ENCODE results near the gene ZNF143. TPM values are rescaled to one million over a fixed set of nuclear protein-coding genes. Genes with fewer than 3 reads are reported as not detected.

Gene ZNF143
- total and polyA plus RNA-seq, 2 of the 4 experiments (the other 2 are of a cell fraction), result 23.8 to 49.6 TPM

DNA sequence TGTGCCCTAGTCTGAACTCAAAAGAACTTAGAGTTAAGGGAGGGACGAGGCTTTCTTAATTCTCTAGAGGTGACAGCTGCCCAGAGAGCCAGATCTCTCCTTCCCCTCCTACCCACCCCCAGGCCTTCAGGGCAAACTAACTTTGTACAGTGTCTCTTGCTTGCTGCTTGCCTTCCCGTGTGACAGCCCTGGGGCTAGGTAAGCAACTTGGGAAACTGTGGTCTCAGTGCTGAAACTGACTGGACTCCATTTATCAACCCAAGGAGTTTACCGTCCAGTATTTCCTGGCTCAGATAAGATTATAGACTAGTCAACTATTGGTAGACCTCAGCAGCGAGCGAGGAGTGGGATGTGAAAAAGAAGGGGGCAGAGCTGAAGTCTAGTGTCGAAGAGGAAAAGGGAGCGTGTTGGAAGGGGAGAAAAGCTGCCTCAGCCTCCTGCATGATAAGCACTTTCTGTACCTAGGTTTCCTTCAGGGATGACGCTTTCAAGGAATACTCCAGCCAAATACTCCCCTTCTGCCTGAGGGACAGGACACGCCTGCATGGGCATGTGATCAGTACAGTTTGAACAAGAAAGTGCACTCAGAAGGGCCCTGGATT is 69.3 kb downstream of the ZNF143 start:
- ChIA-PET CTCF (no interaction called here), POLR2A (ENCODE audit: unreplicated experiment) (interaction anchor here (0.5 kb wide), 1 partner anchor 18 kb away, joined by 3 read pairs; no protein-coding TSS in a partner anchor)
- Histone ChIP-seq H2AK5ac (ENCODE audit: low read depth, low read length) (no peak overlapping the region; the same call in 1 of the 2 replicates), H3K27ac (ENCODE audit: insufficient read depth, low read length) (no peak overlapping the region), H3K18ac (ENCODE audit: low read depth, low read length) (no peak overlapping the region), H2AFZ (replicated peaks; ENCODE audit: low read length, poor library complexity) (peak overlapping the region; percentile 13), H4K5ac (ENCODE audit: low read depth, low read length) (no peak overlapping the region), H3K9ac (ENCODE audit: low read depth, low read length) (no peak overlapping the region), H3K4me1 (ENCODE audit: control insufficient read depth, insufficient read depth, low read length) (peaks cover 10% of the 10 kb centered on the region), H3K9me1 (ENCODE audit: insufficient read depth, low read length) (peaks cover 2% of the 10 kb centered on the region), H3K36me3 (ENCODE audit: control insufficient read depth, insufficient read depth, low read length) (peaks cover 2% of the 10 kb centered on the region; the same call in 1 of the 2 replicates), H3K79me1 (ENCODE audit: low read depth in 1 of 2, low read length in 2 of 2) (peaks cover 0 to 6% of the 10 kb centered on the region in 2 experiments; a peak in 3 of 4 replicates), H4K91ac (ENCODE audit: insufficient read depth, low read depth, low read length) (no peak overlapping the region), H2BK120ac (ENCODE audit: low read depth, low read length) (no peak overlapping the region), H3K4ac (ENCODE audit: low read depth, low read length) (peak overlapping the region; percentile 15; the same call in 1 of the 2 replicates), H3K14ac (replicated peaks; ENCODE audit: low read depth, low read length) (no peak overlapping the region), H3K4me3 (ENCODE audit: insufficient read depth, low read depth, low read length) (no peak overlapping the region), H2BK15ac (ENCODE audit: low read depth, low read length) (no peak overlapping the region), H3K9me3 (ENCODE audit: control insufficient read depth, insufficient read depth, low read length) (no peaks in the 10 kb centered on the region), H3K27me3 (ENCODE audit: control insufficient read depth, insufficient read depth, low read length) (no peaks in the 10 kb centered on the region), H4K20me1 (ENCODE audit: insufficient read depth, low read length) (no peaks in the 10 kb centered on the region), H3K23ac (ENCODE audit: low read depth, low read length) (no peak overlapping the region), H2BK20ac (ENCODE audit: low read depth, low read length) (no peak overlapping the region), H3K4me2 (ENCODE audit: low read depth, low read length) (no peak overlapping the region), H3K56ac (ENCODE audit: extremely low read depth, insufficient read depth, low read length) (no peak overlapping the region), H4K8ac (ENCODE audit: low read depth in 2 of 2, low read length in 2 of 2) (no peak overlapping the region), H2BK5ac (ENCODE audit: low read depth, low read length, poor library complexity, severe bottlenecking) (no peak overlapping the region), H2AK9ac (replicated peaks; ENCODE audit: low read depth, low read length, poor library complexity) (no peak overlapping the region)
- BruUV-seq (replicated peaks), result no TSS peak
- intact Hi-C loops (cut with micrococcal nuclease) (no loop called here), in situ Hi-C loops (cut with MboI; ENCODE audit: low sequenced_read_pairs) (no loop called here), dilution Hi-C loops (cut with HindIII; ENCODE audit: low sequenced_read_pairs, unreplicated experiment) (no loop called here)
- 60% methylated on average over 1 of the region's 9 CpGs; no CpG with 5 or more reads in 1 of the 2 experiments for WGBS, 2 experiments (ENCODE audit: extremely low coverage in 2 of 2, insufficient read length in 1 of 2)
- DNase-seq (no peak), ATAC-seq (ENCODE audit: low read depth) (no peak)
- TF ChIP-seq, protein P1, sequence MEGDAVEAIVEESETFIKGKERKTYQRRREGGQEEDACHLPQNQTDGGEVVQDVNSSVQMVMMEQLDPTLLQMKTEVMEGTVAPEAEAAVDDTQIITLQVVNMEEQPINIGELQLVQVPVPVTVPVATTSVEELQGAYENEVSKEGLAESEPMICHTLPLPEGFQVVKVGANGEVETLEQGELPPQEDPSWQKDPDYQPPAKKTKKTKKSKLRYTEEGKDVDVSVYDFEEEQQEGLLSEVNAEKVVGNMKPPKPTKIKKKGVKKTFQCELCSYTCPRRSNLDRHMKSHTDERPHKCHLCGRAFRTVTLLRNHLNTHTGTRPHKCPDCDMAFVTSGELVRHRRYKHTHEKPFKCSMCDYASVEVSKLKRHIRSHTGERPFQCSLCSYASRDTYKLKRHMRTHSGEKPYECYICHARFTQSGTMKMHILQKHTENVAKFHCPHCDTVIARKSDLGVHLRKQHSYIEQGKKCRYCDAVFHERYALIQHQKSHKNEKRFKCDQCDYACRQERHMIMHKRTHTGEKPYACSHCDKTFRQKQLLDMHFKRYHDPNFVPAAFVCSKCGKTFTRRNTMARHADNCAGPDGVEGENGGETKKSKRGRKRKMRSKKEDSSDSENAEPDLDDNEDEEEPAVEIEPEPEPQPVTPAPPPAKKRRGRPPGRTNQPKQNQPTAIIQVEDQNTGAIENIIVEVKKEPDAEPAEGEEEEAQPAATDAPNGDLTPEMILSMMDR (conservative IDR thresholded peaks at IDR 0.05; ENCODE audit: low read depth, low read length), result no peak
- TF ChIP-seq, protein P2, sequence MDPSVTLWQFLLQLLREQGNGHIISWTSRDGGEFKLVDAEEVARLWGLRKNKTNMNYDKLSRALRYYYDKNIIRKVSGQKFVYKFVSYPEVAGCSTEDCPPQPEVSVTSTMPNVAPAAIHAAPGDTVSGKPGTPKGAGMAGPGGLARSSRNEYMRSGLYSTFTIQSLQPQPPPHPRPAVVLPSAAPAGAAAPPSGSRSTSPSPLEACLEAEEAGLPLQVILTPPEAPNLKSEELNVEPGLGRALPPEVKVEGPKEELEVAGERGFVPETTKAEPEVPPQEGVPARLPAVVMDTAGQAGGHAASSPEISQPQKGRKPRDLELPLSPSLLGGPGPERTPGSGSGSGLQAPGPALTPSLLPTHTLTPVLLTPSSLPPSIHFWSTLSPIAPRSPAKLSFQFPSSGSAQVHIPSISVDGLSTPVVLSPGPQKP (IDR thresholded peaks at IDR 0.05; ENCODE audit: borderline replicate concordance, low read depth, low read length), result no peak
- TF ChIP-seq MXI1 (IDR thresholded peaks at IDR 0.05; ENCODE audit: borderline replicate concordance, low read depth, low read length) (no peak), POLR2A (IDR thresholded peaks at IDR 0.05; ENCODE audit: low read depth, low read length) (no peak), CHD1 (IDR thresholded peaks at IDR 0.05; ENCODE audit: low read depth, low read length) (no peak)
